Brain pericyte (primary cell): ENCODE measurements around the gene AGTRAP.

Experiments
- DNase-seq: peaks from one replicate; pipeline ENCODE4 v3.0.0-alpha.2; 2012; ENCODE audit warnings: low read depth, low spot score

Gene AGTRAP

DNA sequence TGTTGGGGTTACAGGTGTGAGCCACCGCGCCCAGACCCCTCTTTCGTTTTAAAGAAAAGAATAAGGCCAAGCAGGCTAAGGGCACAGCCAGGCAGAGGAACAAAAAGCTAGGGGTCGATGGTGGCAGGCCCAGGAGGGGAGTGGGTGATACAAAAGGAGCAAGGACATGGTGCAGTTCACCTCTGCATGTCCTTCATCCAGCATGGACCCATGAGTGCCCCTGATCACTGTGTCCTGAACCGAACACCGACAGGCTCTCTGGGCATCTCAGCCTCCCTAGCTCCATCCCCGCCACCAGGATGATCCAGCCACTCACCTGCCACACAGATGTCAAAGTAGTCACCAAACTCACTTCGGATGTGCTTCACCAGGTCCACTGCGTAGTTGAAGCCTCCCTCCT lies 64.0 kb downstream of the AGTRAP start:
- no peak for DNase-seq

DNA sequence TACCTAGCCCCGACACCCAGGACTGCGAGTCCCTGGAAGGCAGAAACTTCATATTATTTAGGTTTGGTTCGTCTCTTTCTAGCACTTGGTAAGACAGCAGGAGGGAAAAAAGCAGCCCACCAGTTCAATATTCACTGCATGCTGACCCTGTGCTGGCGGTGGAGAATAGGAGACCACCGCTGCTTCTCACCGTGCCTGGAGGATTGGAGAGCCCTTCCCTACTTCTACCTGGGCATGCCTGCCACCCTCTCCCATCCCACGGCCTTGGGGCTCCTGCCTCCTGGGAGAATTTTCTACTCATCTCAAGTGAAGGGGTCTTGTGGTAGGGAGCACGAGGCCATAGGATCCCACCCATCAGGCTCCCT lies 64.4 kb downstream of the AGTRAP start:
- DNase-seq: no peak
